H1 (cell line): ENCODE data around the gene SLC66A2. TPM values are rescaled to one million over a fixed set of nuclear protein-coding genes. Genes with fewer than 3 reads are reported as not detected.

Source experiments
- CTCF ChIA-PET: fragments of 300-600 bp; sonication (Branson Sonifier 250); formaldehyde crosslinking; loops from one replicate; lab custom pipeline; 2021; ENCODE audit not compliant: partially characterized antibody; lab: Charles Lee
- POLR2A ChIA-PET: fragments of 300-600 bp; sonication (Branson Sonifier 250); formaldehyde crosslinking; loops from one replicate; lab custom pipeline; 2021; ENCODE audit warnings: inconsistent platforms; ENCODE audit not compliant: partially characterized antibody; lab: Charles Lee
- DNase-seq, 2 experiments: peaks; one replicate each; pipeline versions ENCODE4 v3.0.0 to v3.0.0-alpha.2; 2010 to 2022; ENCODE audit warnings: low spot score in 2 of 2, low read depth in 1 of 2, mixed read lengths in 1 of 2
- FAIRE-seq: peaks from 2 replicates; lab custom pipeline; 2011; peaks lifted over from hg19 to GRCh38; lab: Jason Lieb, UNC
- H2AFZ ChIP-seq: 2 replicates; pipeline ENCODE4 v1.8.1; 2012; ENCODE audit warnings: low read length, inconsistent platforms
- H2AK5ac ChIP-seq: 2 replicates; pipeline ENCODE4 v1.6.1; 2013; ENCODE audit warnings: low read depth, low read length
- H2BK120ac ChIP-seq: replicated peaks from 2 replicates; pipeline ENCODE3; 2013; ENCODE audit warnings: low read depth, low read length, inconsistent platforms
- H2BK12ac ChIP-seq: 2 replicates; pipeline ENCODE4 v1.6.1; 2013; ENCODE audit warnings: low read depth, low read length
- H2BK15ac ChIP-seq: 2 replicates; pipeline ENCODE4 v1.6.1; 2013; ENCODE audit warnings: low read length
- H2BK20ac ChIP-seq: 2 replicates; pipeline ENCODE4 v1.6.1; 2013; ENCODE audit warnings: low read length
- H2BK5ac ChIP-seq: 2 replicates; pipeline ENCODE4 v1.6.1; 2013; ENCODE audit warnings: low read depth, low read length
- H3K14ac ChIP-seq: 2 replicates; pipeline ENCODE4 v1.6.1; 2013; ENCODE audit warnings: inconsistent platforms; ENCODE audit not compliant: insufficient read length
- H3K18ac ChIP-seq: 2 replicates; pipeline ENCODE4 v1.6.1; 2013; ENCODE audit warnings: low read length; ENCODE audit errors: extremely low read depth
- H3K23ac ChIP-seq: 2 replicates; pipeline ENCODE4 v1.6.1; 2013; ENCODE audit warnings: inconsistent platforms; ENCODE audit not compliant: insufficient read length
- H3K23me2 ChIP-seq: 2 replicates; pipeline ENCODE4 v1.6.1; 2013; ENCODE audit warnings: low read depth, low read length
- H3K27ac ChIP-seq: 2 replicates; pipeline ENCODE4 v1.6.1; 2011; ENCODE audit warnings: low read depth, low read length, inconsistent platforms
- H3K27me3 ChIP-seq, 4 experiments: replicated peaks in 1 of 4; 1 replicate in 1 of 4; 2 replicates in 3 of 4; pipeline versions ENCODE4 v1.6.1 to v1.8.1; 2011 to 2013; ENCODE audit warnings: low read length in 3 of 4, mild to moderate bottlenecking in 3 of 4, inconsistent platforms in 2 of 4, mixed read lengths in 2 of 4, moderate library complexity in 1 of 4; ENCODE audit not compliant: control insufficient read depth in 3 of 4, insufficient read depth in 3 of 4; ENCODE audit errors: extremely low read depth in 1 of 4
- H3K36me3 ChIP-seq, 4 experiments: 2 replicates each; pipeline versions ENCODE4 v1.6.1 to v1.8.1; 2011 to 2013; ENCODE audit warnings: mild to moderate bottlenecking in 4 of 4, low read length in 3 of 4, moderate library complexity in 2 of 4, control low read depth in 1 of 4, inconsistent platforms in 1 of 4; ENCODE audit not compliant: insufficient read depth in 4 of 4, control insufficient read depth in 2 of 4
- H3K4ac ChIP-seq: replicated peaks from 2 replicates; pipeline ENCODE3; 2013; ENCODE audit warnings: low read length, low read depth, mixed read lengths, inconsistent platforms; ENCODE audit not compliant: insufficient read length
- H3K4me1 ChIP-seq, 4 experiments: replicated peaks in 1 of 4; 1 replicate in 1 of 4; 2 replicates in 3 of 4; pipeline versions ENCODE4 v1.6.1 to v1.8.1; 2011 to 2013; ENCODE audit warnings: low read length in 3 of 4, inconsistent platforms in 2 of 4, mixed read lengths in 1 of 4; ENCODE audit not compliant: insufficient read depth in 4 of 4, control insufficient read depth in 3 of 4
- H3K4me2 ChIP-seq, 2 experiments: 2 replicates each; pipeline versions ENCODE4 v1.6.1 to v1.8.1; 2011 to 2013; ENCODE audit warnings: low read depth in 2 of 2, low read length in 2 of 2, control low read depth in 1 of 2, inconsistent platforms in 1 of 2, mild to moderate bottlenecking in 1 of 2; ENCODE audit not compliant: insufficient read depth in 1 of 2
- H3K4me3 ChIP-seq, 4 experiments: fragments of 200-600, 300-600 bp in 1 of 4; sonication (generic), shearing (Covaris generic), sonication (Bioruptor Twin) in 1 of 4; 2 replicates each; pipeline versions ENCODE4 v1.5.1 to v1.8.1; 2011 to 2016; ENCODE audit warnings: low read length in 4 of 4, low read depth in 3 of 4, control low read depth in 2 of 4, inconsistent platforms in 2 of 4, mild to moderate bottlenecking in 2 of 4, mixed read lengths in 1 of 4, moderate library complexity in 1 of 4; ENCODE audit not compliant: insufficient read depth in 2 of 4; ENCODE audit errors: extremely low read depth in 1 of 4
- H3K56ac ChIP-seq: replicated peaks from 2 replicates; pipeline ENCODE3; 2013; ENCODE audit warnings: low read depth, mild to moderate bottlenecking, mixed read lengths, low read length, inconsistent platforms; ENCODE audit not compliant: insufficient read length
- H3K79me1 ChIP-seq: 2 replicates; pipeline ENCODE4 v1.6.1; 2013; ENCODE audit warnings: low read depth, low read length, control low read depth
- H3K79me2 ChIP-seq, 2 experiments: 2 replicates each; pipeline versions ENCODE4 v1.6.1 to v1.8.1; 2012 to 2013; ENCODE audit warnings: low read length in 2 of 2, mild to moderate bottlenecking in 2 of 2, inconsistent platforms in 1 of 2; ENCODE audit not compliant: insufficient read depth in 2 of 2, control insufficient read depth in 1 of 2
- H3K9ac ChIP-seq, 4 experiments: replicated peaks in 1 of 4; 1 replicate in 1 of 4; 2 replicates in 3 of 4; pipeline versions ENCODE4 v1.6.1 to v1.8.1; 2011 to 2013; ENCODE audit warnings: low read depth in 3 of 4, low read length in 3 of 4, control low read depth in 2 of 4, mild to moderate bottlenecking in 2 of 4, moderate library complexity in 2 of 4, inconsistent platforms in 1 of 4; ENCODE audit errors: extremely low read depth in 1 of 4
- H3K9me3 ChIP-seq, 2 experiments: 2 replicates each; pipeline versions ENCODE4 v1.6.1 to v1.8.1; 2012 to 2013; ENCODE audit warnings: mild to moderate bottlenecking in 2 of 2, moderate library complexity in 2 of 2, control low read depth in 1 of 2, inconsistent platforms in 1 of 2, low read depth in 1 of 2, low read length in 1 of 2, mixed read lengths in 1 of 2; ENCODE audit not compliant: insufficient read depth in 2 of 2
- H4K20me1 ChIP-seq, 2 experiments: replicated peaks in 1 of 2; 2 replicates each; pipeline versions ENCODE3 to v1.8.1; 2011 to 2013; ENCODE audit warnings: inconsistent platforms in 2 of 2, low read length in 2 of 2, mild to moderate bottlenecking in 1 of 2; ENCODE audit not compliant: insufficient read depth in 2 of 2, control insufficient read depth in 1 of 2
- H4K5ac ChIP-seq: 2 replicates; pipeline ENCODE4 v1.6.1; 2013; ENCODE audit warnings: low read length, low read depth, mixed read lengths, inconsistent platforms; ENCODE audit not compliant: insufficient read length
- H4K8ac ChIP-seq: 2 replicates; pipeline ENCODE4 v1.8.0; 2013; ENCODE audit warnings: mild to moderate bottlenecking, moderate library complexity, low read length, inconsistent platforms; ENCODE audit not compliant: insufficient read depth; ENCODE audit errors: extremely low read depth
- H4K91ac ChIP-seq: replicated peaks from 2 replicates; pipeline ENCODE3; 2013; ENCODE audit warnings: low read length, mixed read lengths, inconsistent platforms; ENCODE audit not compliant: insufficient read length
- CTCF ChIP-seq, 3 experiments: IDR thresholded peaks; 1 replicate in 2 of 3; 2 replicates in 1 of 3; pipeline versions ENCODE4 v1.5.1 to v1.6.1; 2011; ENCODE audit warnings: low read length in 3 of 3, mild to moderate bottlenecking in 3 of 3, inconsistent platforms in 2 of 3, low read depth in 1 of 3, moderate library complexity in 1 of 3; ENCODE audit not compliant: insufficient read depth in 1 of 3; ENCODE audit errors: control extremely low read depth in 1 of 3
- E2F6 ChIP-seq: IDR thresholded peaks from 2 replicates; pipeline ENCODE4 v1.6.1; 2012; ENCODE audit warnings: inconsistent platforms
- GTF2F1 ChIP-seq: IDR thresholded peaks from 2 replicates; pipeline ENCODE4 v1.6.1; 2012; ENCODE audit warnings: low read depth, low read length, improper control_type of control experiment, borderline replicate concordance
- HDAC2 ChIP-seq, 2 experiments: fragments of 300-600 bp in 1 of 2; sonication (generic) in 1 of 2; IDR thresholded peaks; 2 replicates each; pipeline ENCODE4 v1.6.1; 2011 to 2012; ENCODE audit warnings: low read depth in 2 of 2, low read length in 2 of 2, mild to moderate bottlenecking in 2 of 2, moderate library complexity in 2 of 2, borderline replicate concordance in 1 of 2, inconsistent platforms in 1 of 2
- KDM5A ChIP-seq: fragments of 200-600 bp; IDR thresholded peaks from 2 replicates; pipeline ENCODE4 v1.7.1; 2012; ENCODE audit warnings: mild to moderate bottlenecking, low read length, inconsistent platforms, mixed read lengths
- POLR2AphosphoS5 ChIP-seq: IDR thresholded peaks from 2 replicates; pipeline ENCODE4 v1.6.1; 2011; ENCODE audit warnings: low read depth, low read length
- RFX5 ChIP-seq: IDR thresholded peaks from 2 replicates; pipeline ENCODE4 v1.6.1; 2011; ENCODE audit warnings: low read depth, low read length, improper control_type of control experiment, borderline replicate concordance
- SP1 ChIP-seq: IDR thresholded peaks from 2 replicates; pipeline ENCODE4 v1.6.1; 2011; ENCODE audit warnings: low read depth, low read length
- SRF ChIP-seq: IDR thresholded peaks from 2 replicates; pipeline ENCODE4 v1.6.1; 2011; ENCODE audit warnings: mild to moderate bottlenecking, low read depth, low read length, moderate library complexity
- ZNF274 ChIP-seq: IDR thresholded peaks from 2 replicates; pipeline ENCODE4 v1.7.0; 2012; ENCODE audit warnings: low read length, borderline replicate concordance; ENCODE audit errors: extremely low read depth
- WGBS, 2 experiments: shearing (Covaris generic) in 1 of 2; methylation state at CpG; one replicate each; pipeline versions ENCODE4 v1.1.6 to v1.1.7; 2013 to 2015; ENCODE audit warnings: low lambda C conversion rate in 2 of 2, mixed read lengths in 2 of 2, inconsistent platforms in 1 of 2, low coverage in 1 of 2, missing lambda C conversion rate in 1 of 2; ENCODE audit not compliant: insufficient replicate concordance in 2 of 2, insufficient coverage in 1 of 2, insufficient read length in 1 of 2; ENCODE audit errors: extremely low coverage in 1 of 2, missing lambda C conversion rate in 1 of 2; 5-methylcytosine and 5-hydroxymethylcytosine counted together
- polyA plus RNA-seq, 7 experiments: library from polyadenylated mRNA; depleted of rRNA in 3 of 7; stranded (reverse) in 5 of 7; unstranded in 2 of 7; fragments of >200 nt in 5 of 7; fragments of 200-250 nt in 2 of 7; gene quantifications; 1 replicate in 5 of 7; 2 replicates in 1 of 7; 4 replicates in 1 of 7; pipeline versions ENCODE4 v1.2.1 to v1.2.3, GENCODE V29; 2011 to 2013; ENCODE audit warnings: missing spikeins in 2 of 7, mixed read lengths in 2 of 7
- total RNA-seq: library from RNA; stranded (reverse); fragmentation: NEBNext Ultra II Directional; extraction: Animal tissue kit (Norgen Biotek cat#: 25700); gene quantifications from 2 replicates; pipeline ENCODE4 v1.2.1, GENCODE V29; 2021

Gene SLC66A2
- total and polyA plus RNA-seq, 2 of the 8 experiments (the other 6 are each of a cell fraction or from before 2014, with no cell fraction given), result 15.0 to 18.9 TPM

GRCh38 chr18:79983793-79984192 is 32.3 kb upstream of the SLC66A2 start:
- H2BK120ac ChIP-seq, result no peak overlapping the region
- WGBS, 2 experiments, result 96% methylated on average over 7 of the region's 7 CpGs; no CpG with 5 or more reads in 1 of the 2 experiments
- H3K23me2 ChIP-seq, result peaks cover 4% of the 10 kb centered on the region; the same call in 1 of the 2 replicates
- H2AK5ac ChIP-seq, result no peak overlapping the region
- no peak overlapping the region for H3K27ac ChIP-seq
- H3K79me2 ChIP-seq, result peaks cover 59 to 94% of the 10 kb centered on the region in 2 experiments
- H4K5ac ChIP-seq, result no peak overlapping the region
- H3K4me3 ChIP-seq, result no peak overlapping the region
- peaks cover 3 to 27% (median 8%) of the 10 kb centered on the region in 4 experiments; a peak in 5 of 8 replicates for H3K36me3 ChIP-seq
- H3K56ac ChIP-seq, result no peak overlapping the region
- no peak overlapping the region for H3K9ac ChIP-seq
- no peak for DNase-seq
- H4K91ac ChIP-seq, result no peak overlapping the region
- peaks cover 26 to 39% of the 10 kb centered on the region in 2 experiments for H4K20me1 ChIP-seq
- no peak overlapping the region for H4K8ac ChIP-seq
- H3K79me1 ChIP-seq, result peaks cover 15% of the 10 kb centered on the region; the same call in 1 of the 2 replicates
- no peaks in the 10 kb centered on the region for H3K27me3 ChIP-seq
- no peak overlapping the region for H3K18ac ChIP-seq
- no peak overlapping the region for H3K14ac ChIP-seq
- H3K4me2 ChIP-seq, result no peak overlapping the region
- no peak overlapping the region for H3K23ac ChIP-seq
- H3K9me3 ChIP-seq, result no peaks in the 10 kb centered on the region
- no peak overlapping the region for H2BK15ac ChIP-seq
- H2BK5ac ChIP-seq, result no peak overlapping the region
- no peak for FAIRE-seq
- CTCF ChIA-PET, result interaction anchor here (0.8 to 1.5 kb wide), 5 partner anchors 16 to 99 kb away, joined by 3 read pairs; no protein-coding TSS in a partner anchor
- peaks cover 0 to 3% (median 0%) of the 10 kb centered on the region in 4 experiments; a peak in 1 of 7 replicates for H3K4me1 ChIP-seq
- H2BK20ac ChIP-seq, result no peak overlapping the region
- no peak overlapping the region for H2BK12ac ChIP-seq
- H2AFZ ChIP-seq, result no peak overlapping the region
- POLR2A ChIA-PET, result interaction anchor here (1.2 to 3.7 kb wide), 3 partner anchors 16 to 94 kb away, joined by 4 to 18 read pairs (median 14); no protein-coding TSS in a partner anchor
- H3K4ac ChIP-seq, result no peak overlapping the region
- no peak; the same call in 1 of the 2 replicates for TF ChIP-seq POLR2AphosphoS5
- TF ChIP-seq CTCF (IDR thresholded peaks at IDR 0.05; ENCODE audit: control extremely low read depth in 1 of 3, insufficient read depth in 1 of 3, low read depth in 1 of 3, low read length in 3 of 3), result no peak
- TF ChIP-seq RFX5, result no peak
- TF ChIP-seq HDAC2 (IDR thresholded peaks at IDR 0.05; ENCODE audit: borderline replicate concordance in 1 of 2, low read depth in 2 of 2, low read length in 2 of 2), result no peak
- TF ChIP-seq SP1, result no peak
- no peak for TF ChIP-seq ZNF274
- TF ChIP-seq SRF, result no peak
- TF ChIP-seq E2F6, result no peak
- no peak for TF ChIP-seq KDM5A
- TF ChIP-seq GTF2F1, result no peak
